NCI-H226 (cell line): ENCODE results near the gene VIPR2.

ENCODE experiments used
- DNase-seq: peaks from one replicate; pipeline ENCODE4 v3.0.0-alpha.2; 2015

VIPR2 gene

GRCh38 chr7:158979023-158979529 lies 165.6 kb downstream of the VIPR2 start:
- DNase-seq, result no peak
